GM18861 (cell line): Measurements from ENCODE around the gene KLHL11.
A peak's percentile ranks its signal among the peaks of the same experiment; 100 is the strongest.
"Not testable (repeated sequence)": the region's sequence is repeated elsewhere in the genome, so short reads cannot be mapped to it uniquely, and the experiment has no call there.

ENCODE experiments used
- ATAC-seq: cut with Tn5 transposase; IDR thresholded peaks from one replicate; pipeline ENCODE4 v1.9.1; 2021; ENCODE audit not compliant: unreplicated experiment

The KLHL11 gene

DNA sequence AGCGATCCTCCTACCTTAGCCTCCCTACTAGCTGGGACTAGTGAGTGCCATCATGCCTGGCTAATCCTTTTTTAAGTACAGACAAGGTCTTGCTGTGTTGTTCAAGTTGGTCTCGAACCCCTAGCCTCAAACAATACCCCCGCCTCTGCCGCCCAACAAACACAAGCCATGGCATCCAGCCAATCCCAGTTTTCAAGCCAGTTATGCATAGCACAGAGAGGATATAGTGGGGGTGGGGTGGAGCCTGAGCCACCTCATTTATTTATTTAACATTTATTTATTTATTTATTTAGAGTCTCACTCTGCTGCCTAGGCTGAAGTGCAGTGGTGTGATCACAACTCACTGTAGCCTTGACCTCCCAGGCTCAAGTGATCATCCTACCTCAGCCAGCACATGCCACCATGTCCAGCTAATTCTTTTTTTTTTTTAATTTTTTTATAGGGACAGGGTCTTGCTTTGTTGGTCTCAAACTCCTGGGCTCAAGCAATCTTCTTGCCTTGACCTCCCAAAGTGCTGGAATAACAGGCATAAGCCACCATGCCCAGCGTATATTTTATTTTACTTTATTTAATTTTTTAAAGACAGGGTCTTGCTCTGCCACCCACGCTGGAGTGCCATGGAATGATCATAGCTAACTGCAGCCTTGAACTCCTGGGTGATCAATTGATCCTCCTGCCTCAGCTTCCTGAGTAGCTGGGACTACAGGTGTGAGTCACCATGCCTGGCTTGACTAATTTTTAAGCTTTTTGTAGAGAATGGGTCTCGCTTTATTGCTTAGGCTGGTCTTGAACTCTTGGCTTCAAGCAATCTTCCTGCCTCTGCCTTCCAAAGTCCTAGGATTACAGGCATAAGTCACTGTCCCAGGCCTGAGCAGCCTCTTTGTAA lies 26.2 kb upstream of the KLHL11 start:
- no peak for ATAC-seq

- no peak for ATAC-seq
Observed at GRCh38 chr17:41888332-41888965, 23.2 kb upstream of the KLHL11 start.

- ATAC-seq, result no peak
Observed at GRCh38 chr17:41885733-41886132, 20.5 kb upstream of the KLHL11 start.

GRCh38 chr17:41882756-41883155 lies 17.5 kb upstream of the KLHL11 start:
- ATAC-seq, result no peak

DNA sequence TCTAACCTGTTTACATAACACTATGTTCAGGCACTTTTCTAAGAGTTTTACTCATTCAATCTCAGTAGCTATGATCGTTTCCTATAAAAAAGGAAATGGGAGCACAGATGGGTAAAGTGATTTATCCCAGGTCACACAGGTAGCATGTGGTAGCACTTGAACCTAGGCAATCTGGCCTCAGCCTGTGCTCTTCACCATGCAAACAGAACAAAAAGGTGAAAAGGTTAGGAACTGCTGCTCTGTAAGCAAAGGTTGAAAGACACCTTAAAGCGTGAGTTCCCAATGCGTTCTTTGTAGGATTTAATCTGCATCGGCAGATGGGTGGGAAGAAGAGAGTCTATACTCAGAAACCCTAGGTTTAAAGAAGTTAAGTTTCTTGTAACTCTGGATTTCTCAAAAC lies 14.9 kb upstream of the KLHL11 start:
- no peak for ATAC-seq

DNA sequence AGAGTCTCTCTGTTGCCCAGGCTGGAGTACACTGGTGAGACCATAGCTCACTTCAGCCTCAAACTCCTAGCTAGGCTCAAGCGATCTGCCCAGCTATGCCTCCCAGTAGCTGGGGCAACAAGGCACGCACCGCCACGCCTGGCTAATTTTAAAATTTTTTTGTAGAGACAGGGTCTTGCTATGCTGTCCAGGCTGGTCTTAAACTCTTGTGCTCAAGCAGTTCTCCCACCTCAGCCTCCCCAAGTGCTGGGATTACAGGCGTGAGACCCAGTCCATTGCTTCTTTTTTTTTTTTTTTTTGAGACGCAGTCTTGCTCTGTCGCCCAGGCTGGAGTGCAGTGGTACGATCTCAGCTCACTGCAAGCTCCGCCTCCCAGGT lies 9.1 kb upstream of the KLHL11 start:
- not testable (repeated sequence) for ATAC-seq

- no peak for ATAC-seq
Observed at GRCh38 chr17:41873559-41874292, 8.5 kb upstream of the KLHL11 start.

DNA sequence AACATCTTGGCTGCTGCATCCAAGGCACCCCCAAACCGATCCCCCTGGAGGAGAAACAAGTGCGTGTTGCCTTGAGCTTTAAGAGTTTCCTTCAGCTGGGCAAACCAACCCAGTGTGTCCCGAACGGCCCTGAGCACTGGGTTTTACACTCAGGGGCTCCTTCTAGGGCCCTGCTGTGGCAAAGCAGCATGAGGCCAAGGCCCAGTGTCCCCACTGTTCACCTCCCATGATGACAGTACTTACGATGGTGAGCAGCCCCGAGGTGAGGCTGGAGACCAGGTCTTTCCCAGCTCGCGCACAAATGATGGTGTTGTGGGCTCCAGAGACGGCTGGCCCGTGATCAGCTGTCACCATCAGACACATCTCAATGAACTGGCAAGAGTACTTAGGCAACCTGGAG lies 6.6 kb upstream of the KLHL11 start:
- ATAC-seq, result no peak

DNA sequence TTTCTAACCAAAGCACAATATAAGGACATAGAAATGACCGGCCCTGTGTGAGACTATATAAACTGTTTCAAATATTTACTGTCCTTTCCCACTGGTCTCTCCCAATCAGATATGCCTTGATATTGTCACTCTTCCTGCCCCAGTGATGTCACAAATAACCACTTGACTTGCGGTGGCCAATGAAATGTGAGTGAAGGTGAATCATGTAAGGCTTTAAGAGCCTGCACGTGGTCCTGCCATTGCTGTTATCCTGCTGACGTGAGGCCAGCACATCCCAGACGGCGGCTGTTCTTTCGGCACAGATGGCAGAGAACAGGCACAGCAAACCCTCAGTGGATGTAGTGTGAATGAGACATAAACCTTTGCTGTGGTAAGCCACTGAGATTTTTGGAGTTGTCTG lies 5.4 kb upstream of the KLHL11 start:
- ATAC-seq, result no peak

DNA sequence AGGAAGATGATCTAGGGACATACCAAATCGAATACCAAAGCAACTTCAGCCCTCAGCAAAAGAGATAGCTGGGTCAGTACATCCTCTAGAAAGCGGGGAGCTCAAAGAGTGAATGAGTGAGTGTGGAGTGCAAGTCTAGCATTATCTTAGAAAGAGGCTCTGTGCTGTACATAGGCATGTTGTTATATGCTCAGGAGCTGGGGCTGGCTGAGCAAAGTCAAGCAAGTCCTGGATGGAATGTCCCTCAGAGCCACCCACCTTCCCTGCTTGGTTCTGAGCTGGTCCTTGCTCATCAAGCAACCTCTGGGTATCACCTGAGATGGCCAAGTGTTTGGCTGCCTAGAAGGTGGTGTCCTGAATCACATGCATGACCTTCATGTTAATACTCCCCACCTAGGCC lies 4.9 kb upstream of the KLHL11 start:
- no peak for ATAC-seq

GRCh38 chr17:41869426-41869825 lies 4.2 kb upstream of the KLHL11 start:
- ATAC-seq, result no peak

DNA sequence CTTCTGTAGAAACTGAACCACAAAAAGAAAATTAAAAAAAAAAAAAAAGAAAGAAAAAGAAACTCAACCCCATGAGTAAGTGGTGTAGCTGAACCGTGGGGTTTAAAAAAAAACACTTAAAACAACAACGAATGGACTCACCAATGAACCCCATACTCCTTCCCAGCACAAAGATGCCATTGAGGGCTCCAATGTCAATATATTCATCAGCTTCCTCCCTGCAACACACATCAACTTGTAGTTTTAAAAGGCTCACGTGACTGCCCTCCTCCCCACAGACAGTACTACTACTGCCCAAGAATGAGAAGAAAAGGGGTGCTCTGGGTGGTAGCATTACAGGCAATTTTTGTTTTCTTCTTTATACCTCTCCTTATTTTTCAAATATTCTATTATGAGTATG lies 3.3 kb upstream of the KLHL11 start:
- no peak for ATAC-seq

GRCh38 chr17:41865596-41865893 lies 322 bp upstream of the KLHL11 start:
- no peak for ATAC-seq

DNA sequence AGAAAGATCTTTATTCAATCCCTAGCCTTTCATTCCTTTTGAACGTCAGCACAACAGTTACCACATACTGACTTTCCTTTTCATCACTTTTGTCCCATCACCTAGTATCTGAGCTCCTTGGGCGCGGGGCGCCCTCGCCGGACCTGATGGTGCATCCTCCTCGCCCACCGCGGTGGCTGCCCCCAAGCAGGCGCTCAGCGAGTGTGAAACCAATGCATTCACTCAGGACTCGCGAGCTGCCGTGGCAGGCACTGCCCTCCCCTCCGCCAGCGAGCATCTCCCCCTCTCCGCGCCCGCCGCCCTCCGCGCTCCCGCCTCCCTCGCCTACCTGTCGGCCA lies 756 bp downstream of the KLHL11 start:
- ATAC-seq, result peak; percentile 17

DNA sequence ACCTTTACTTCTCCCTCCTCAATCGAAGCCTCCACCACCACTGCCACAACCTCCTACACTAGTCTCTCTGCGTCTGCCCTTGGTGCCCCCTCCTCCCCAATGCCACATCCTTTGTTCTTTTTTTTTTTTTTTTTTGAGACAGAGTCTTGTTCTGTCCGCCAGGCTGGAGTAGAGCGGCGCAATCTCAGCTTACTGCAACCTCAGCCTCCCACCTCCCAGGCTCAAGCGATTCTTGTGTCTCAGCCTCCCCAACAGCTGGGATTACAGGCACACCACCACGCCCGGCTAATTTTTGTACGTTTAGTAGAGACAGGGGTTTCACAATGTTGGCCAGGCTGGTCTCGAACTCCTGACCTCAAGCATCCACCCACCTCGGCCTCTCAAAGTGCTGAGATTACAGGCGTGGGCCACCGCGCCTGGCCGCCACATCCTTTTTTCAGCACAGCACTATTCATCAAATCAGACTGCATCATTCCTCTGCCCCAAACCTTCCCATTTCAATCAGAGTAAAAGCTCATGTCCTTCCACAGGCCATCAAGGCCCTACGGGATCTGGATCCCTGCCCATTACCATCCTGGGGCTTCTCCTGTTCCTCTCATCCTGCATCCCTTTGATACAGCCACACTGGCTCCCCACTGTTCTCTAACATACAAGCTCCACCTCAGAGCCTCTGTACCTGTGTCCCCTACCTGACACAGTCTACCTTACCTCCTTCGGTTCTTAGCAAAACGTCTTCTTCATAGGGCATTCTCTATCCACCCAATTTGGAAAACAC lies 2.0 kb downstream of the KLHL11 start:
- ATAC-seq, result no peak

- ATAC-seq, result no peak
Observed at GRCh38 chr17:41860254-41860931, 4.8 kb downstream of the KLHL11 start.

DNA sequence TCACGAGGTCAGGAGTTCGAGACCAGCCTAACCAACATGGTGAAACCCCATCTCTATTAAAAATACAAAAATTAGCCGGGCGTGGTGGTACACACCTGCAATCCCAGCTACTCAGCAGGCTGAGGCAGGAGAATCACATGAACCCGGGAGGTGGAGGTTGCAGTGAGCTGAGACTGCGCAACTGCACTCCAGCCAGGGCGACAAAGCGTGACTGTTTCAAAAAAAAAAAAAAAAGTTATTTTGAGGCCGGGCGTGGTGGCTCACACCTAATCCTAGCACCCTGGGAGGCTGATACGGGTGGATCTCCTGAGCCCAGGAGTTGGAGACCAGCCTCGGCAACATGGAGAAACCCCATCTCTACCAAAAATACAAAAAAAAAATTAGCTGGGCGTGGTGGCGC lies 13.8 kb downstream of the KLHL11 start:
- ATAC-seq, result not testable (repeated sequence)

GRCh38 chr17:41849251-41849990 lies 15.8 kb downstream of the KLHL11 start:
- no peak for ATAC-seq

DNA sequence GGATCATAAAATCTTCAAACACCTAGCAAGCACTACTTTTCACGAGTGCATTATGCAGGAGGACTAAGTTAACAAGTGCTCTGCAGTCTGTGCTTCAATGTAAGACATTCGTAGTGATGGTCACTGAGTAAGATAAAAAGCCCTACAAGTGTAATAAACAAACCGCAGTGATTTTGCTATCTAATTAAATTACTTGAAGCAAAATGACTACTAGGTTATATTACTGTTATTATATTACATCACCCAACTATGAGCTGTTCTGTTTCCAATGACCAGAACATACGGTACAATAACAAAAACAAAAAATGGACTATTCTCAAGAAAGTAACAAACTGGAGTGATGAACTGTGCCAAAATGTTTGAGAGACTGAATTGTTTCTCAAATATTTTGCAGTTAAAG lies 16.4 kb downstream of the KLHL11 start:
- ATAC-seq, result no peak

DNA sequence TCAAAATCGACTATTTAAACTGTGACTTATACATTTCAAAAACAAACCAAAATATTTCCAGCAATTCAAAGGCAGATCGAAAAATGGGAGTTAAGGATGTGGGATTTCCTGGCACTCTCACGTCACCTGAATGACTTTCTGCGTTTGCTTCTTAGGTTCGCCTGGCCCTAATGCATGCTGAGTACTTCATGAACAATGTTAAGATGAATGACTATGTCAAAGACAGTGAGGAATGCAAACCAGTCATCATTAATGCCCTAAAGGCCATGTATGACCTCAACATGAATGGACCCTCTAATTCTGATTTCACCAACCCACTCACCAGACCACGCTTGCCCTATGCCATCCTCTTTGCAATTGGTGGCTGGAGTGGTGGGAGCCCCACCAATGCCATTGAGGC lies 20.3 kb downstream of the KLHL11 start:
- no peak for ATAC-seq
